Ectodermal cell (in vitro differentiated cells): Measurements from ENCODE around the gene GALE.
"Not testable (repeated sequence)": the region's sequence is repeated elsewhere in the genome, so short reads cannot be mapped to it uniquely, and the experiment has no call there.

Experiments
- H3K27ac ChIP-seq: 2 replicates; pipeline ENCODE4 v1.7.0; 2013; ENCODE audit warnings: mild to moderate bottlenecking, low read depth, low read length; ENCODE audit not compliant: insufficient read depth, poor library complexity, severe bottlenecking
- H3K27me3 ChIP-seq: 2 replicates; pipeline ENCODE4 v1.7.0; 2013; ENCODE audit warnings: mild to moderate bottlenecking, low read length; ENCODE audit not compliant: insufficient read depth, control insufficient read depth, poor library complexity, severe bottlenecking
- H3K36me3 ChIP-seq: one replicate; pipeline ENCODE4 v1.7.0; 2013; ENCODE audit warnings: low read length; ENCODE audit not compliant: control insufficient read depth, insufficient read depth
- H3K4me1 ChIP-seq: one replicate; pipeline ENCODE4 v1.7.0; 2013; ENCODE audit warnings: low read length; ENCODE audit not compliant: control insufficient read depth, insufficient read depth
- H3K4me3 ChIP-seq: 2 replicates; pipeline ENCODE4 v1.7.0; 2013; ENCODE audit warnings: low read depth, low read length, control low read depth; ENCODE audit not compliant: insufficient read depth
- H3K9me3 ChIP-seq: 2 replicates; pipeline ENCODE4 v1.7.0; 2013; ENCODE audit warnings: mild to moderate bottlenecking, low read length, moderate library complexity; ENCODE audit not compliant: control insufficient read depth
- WGBS, 2 experiments: methylation state at CpG; one replicate each; pipeline ENCODE4 v1.1.7; 2013; ENCODE audit warnings: missing lambda C conversion rate in 2 of 2; 5-methylcytosine and 5-hydroxymethylcytosine counted together

The GALE gene

GRCh38 chr1:23793018-23793781, 7.4 kb downstream of the GALE start:
- H3K27me3 ChIP-seq, result no peaks in the 10 kb centered on the region
- peaks cover 6% of the 10 kb centered on the region for H3K4me1 ChIP-seq
- H3K36me3 ChIP-seq, result no peaks in the 10 kb centered on the region
- H3K9me3 ChIP-seq, result no peaks in the 10 kb centered on the region
- WGBS, 2 experiments, result 86% methylated on average over 16 of the region's 16 CpGs
- H3K4me3 ChIP-seq, result no peak overlapping the region
- H3K27ac ChIP-seq, result no peak overlapping the region

GRCh38 chr1:23792151-23792945, 8.2 kb downstream of the GALE start:
- Histone ChIP-seq H3K4me1 (peaks cover 6% of the 10 kb centered on the region), H3K36me3 (peaks cover 6% of the 10 kb centered on the region), H3K4me3 (peak overlapping the region; percentile 69), H3K27ac (no peak overlapping the region), H3K9me3 (no peaks in the 10 kb centered on the region), H3K27me3 (no peaks in the 10 kb centered on the region)
- 71 to 73% methylated on average over 19 of the region's 19 CpGs for WGBS, 2 experiments

- H3K36me3 ChIP-seq, result peaks cover 13% of the 10 kb centered on the region
- peaks cover 6% of the 10 kb centered on the region for H3K4me1 ChIP-seq
- H3K27me3 ChIP-seq, result no peaks in the 10 kb centered on the region
- H3K4me3 ChIP-seq, result peak overlapping the region; percentile 69
- no peaks in the 10 kb centered on the region for H3K9me3 ChIP-seq
- WGBS, 2 experiments, result 1 to 2% methylated on average over 15 of the region's 15 CpGs
- H3K27ac ChIP-seq, result no peak overlapping the region
Measured at GRCh38 chr1:23791516-23792047, 9.0 kb downstream of the GALE start.

GRCh38 chr1:23790696-23791515, 9.6 kb downstream of the GALE start, which contains the start of gene LYPLA2:
Gene LYPLA2, plus strand, starts transcription at chr1:23791145. Its CDS starts 1,538 bp downstream, at chr1:23792683.
- no peaks in the 10 kb centered on the region for H3K9me3 ChIP-seq
- peak within 1 kb of the TSS; percentile 69 for H3K4me3 ChIP-seq
- peaks cover 18% of the 10 kb centered on the region for H3K36me3 ChIP-seq
- H3K4me1 ChIP-seq, result peaks cover 6% of the 10 kb centered on the region
- H3K27me3 ChIP-seq, result no peaks in the 10 kb centered on the region
- H3K27ac ChIP-seq, result no peak within 1 kb of the TSS
- 2% methylated on average over 47 of the region's 47 CpGs for WGBS, 2 experiments

- Histone ChIP-seq H3K27me3 (no peaks in the 10 kb centered on the region), H3K27ac (no peak overlapping the region), H3K4me1 (peaks cover 6% of the 10 kb centered on the region), H3K36me3 (peaks cover 24% of the 10 kb centered on the region), H3K9me3 (no peaks in the 10 kb centered on the region), H3K4me3 (no peak overlapping the region)
- 91 to 94% methylated on average over 2 to 3 of the region's 3 CpGs for WGBS, 2 experiments
Measured at GRCh38 chr1:23788695-23789094, 11.9 kb downstream of the GALE start.

- H3K27me3 ChIP-seq, result no peaks in the 10 kb centered on the region
- H3K4me1 ChIP-seq, result peaks cover 6% of the 10 kb centered on the region
- H3K9me3 ChIP-seq, result no peaks in the 10 kb centered on the region
- H3K27ac ChIP-seq, result no peak overlapping the region
- H3K4me3 ChIP-seq, result no peak overlapping the region
- H3K36me3 ChIP-seq, result peaks cover 24% of the 10 kb centered on the region
- 94 to 98% methylated on average over 3 of the region's 3 CpGs for WGBS, 2 experiments
Measured at GRCh38 chr1:23787701-23788100, 12.9 kb downstream of the GALE start.

GRCh38 chr1:23784846-23785245, 15.7 kb downstream of the GALE start:
- H3K27ac ChIP-seq, result no peak overlapping the region
- H3K4me1 ChIP-seq, result no peaks in the 10 kb centered on the region
- no peaks in the 10 kb centered on the region for H3K9me3 ChIP-seq
- peaks cover 29% of the 10 kb centered on the region for H3K36me3 ChIP-seq
- no peak overlapping the region for H3K4me3 ChIP-seq
- 94 to 95% methylated on average over 4 of the region's 4 CpGs for WGBS, 2 experiments
- no peaks in the 10 kb centered on the region for H3K27me3 ChIP-seq

GRCh38 chr1:23783141-23783540, 17.4 kb downstream of the GALE start:
- not testable (repeated sequence) for H3K27me3 ChIP-seq, H3K9me3 ChIP-seq, H3K4me1 ChIP-seq, H3K4me3 ChIP-seq, H3K27ac ChIP-seq
- 91 to 96% methylated on average over 6 to 7 of the region's 11 CpGs for WGBS, 2 experiments
- peaks cover 29% of the 10 kb centered on the region for H3K36me3 ChIP-seq

GRCh38 chr1:23779826-23780371, 20.7 kb downstream of the GALE start:
- H3K36me3 ChIP-seq, result peaks cover 6% of the 10 kb centered on the region
- H3K27me3 ChIP-seq, result no peaks in the 10 kb centered on the region
- H3K4me3 ChIP-seq, result no peak overlapping the region
- 95 to 97% methylated on average over 3 of the region's 3 CpGs for WGBS, 2 experiments
- H3K4me1 ChIP-seq, result peaks cover 8% of the 10 kb centered on the region
- H3K27ac ChIP-seq, result no peak overlapping the region
- no peaks in the 10 kb centered on the region for H3K9me3 ChIP-seq
